HEK293 (cell line): Measurements from ENCODE around the gene NAV1.

Source experiments
- AEBP2 ChIP-seq: fragments of 450-650 bp; formaldehyde crosslinking; IDR thresholded peaks from 2 replicates; pipeline ENCODE4 v1.5.1; 2016; ENCODE audit warnings: missing biosample characterization, missing genetic modification characterization, borderline replicate concordance
- FEZF1 ChIP-seq: fragments of 450-650 bp; formaldehyde crosslinking; IDR thresholded peaks from 2 replicates; pipeline ENCODE4 v1.5.1; 2016; ENCODE audit warnings: missing biosample characterization, missing genetic modification characterization
- HIC1 ChIP-seq: fragments of 450-650 bp; formaldehyde crosslinking; IDR thresholded peaks from 2 replicates; pipeline ENCODE4 v1.5.1; 2016; ENCODE audit warnings: missing biosample characterization, missing genetic modification characterization
- KLF9 ChIP-seq: fragments of 450-650 bp; formaldehyde crosslinking; IDR thresholded peaks from 2 replicates; pipeline ENCODE4 v1.5.1; 2016; ENCODE audit warnings: missing biosample characterization, missing genetic modification characterization, low read depth
- PRDM2 ChIP-seq: fragments of 450-650 bp; formaldehyde crosslinking; IDR thresholded peaks from 2 replicates; pipeline ENCODE4 v1.5.1; 2016; ENCODE audit warnings: missing biosample characterization, missing genetic modification characterization, borderline replicate concordance
- SCRT1 ChIP-seq: fragments of 450-650 bp; formaldehyde crosslinking; IDR thresholded peaks from 2 replicates; pipeline ENCODE4 v1.5.1; 2016; ENCODE audit warnings: missing biosample characterization, missing genetic modification characterization, borderline replicate concordance
- SP7 ChIP-seq: fragments of 450-650 bp; formaldehyde crosslinking; IDR thresholded peaks from 2 replicates; pipeline ENCODE4 v1.5.1; 2016; ENCODE audit warnings: missing biosample characterization, missing genetic modification characterization
- ZBTB6 ChIP-seq: fragments of 450-650 bp; formaldehyde crosslinking; IDR thresholded peaks from 2 replicates; pipeline ENCODE4 v1.5.1; 2017; ENCODE audit warnings: missing biosample characterization, missing genetic modification characterization
- ZBTB8A ChIP-seq: fragments of 450-650 bp; formaldehyde crosslinking; IDR thresholded peaks from 2 replicates; pipeline ENCODE4 v1.5.1; 2016; ENCODE audit warnings: missing biosample characterization, missing genetic modification characterization
- ZNF133 ChIP-seq: fragments of 450-650 bp; formaldehyde crosslinking; IDR thresholded peaks from 2 replicates; pipeline ENCODE4 v1.5.1; 2016; ENCODE audit warnings: missing biosample characterization, missing genetic modification characterization
- ZNF157 ChIP-seq: fragments of 450-650 bp; formaldehyde crosslinking; IDR thresholded peaks from 2 replicates; pipeline ENCODE4 v1.5.1; 2016; ENCODE audit warnings: missing biosample characterization, missing genetic modification characterization
- ZNF16 ChIP-seq: fragments of 450-650 bp; formaldehyde crosslinking; IDR thresholded peaks from 2 replicates; pipeline ENCODE4 v1.5.1; 2016; ENCODE audit warnings: low read depth, missing biosample characterization, missing genetic modification characterization
- ZNF174 ChIP-seq: fragments of 450-650 bp; formaldehyde crosslinking; IDR thresholded peaks from 2 replicates; pipeline ENCODE4 v1.5.0; 2017; ENCODE audit warnings: missing biosample characterization, mild to moderate bottlenecking, missing genetic modification characterization
- ZNF175 ChIP-seq: fragments of 450-650 bp; formaldehyde crosslinking; IDR thresholded peaks from 2 replicates; pipeline ENCODE4 v1.5.1; 2016; ENCODE audit warnings: missing biosample characterization, missing genetic modification characterization
- ZNF335 ChIP-seq: fragments of 450-650 bp; formaldehyde crosslinking; conservative IDR thresholded peaks from 2 replicates; pipeline ENCODE4 v1.5.1; 2016; ENCODE audit warnings: missing biosample characterization, missing genetic modification characterization
- ZNF366 ChIP-seq: fragments of 450-650 bp; formaldehyde crosslinking; conservative IDR thresholded peaks from 2 replicates; pipeline ENCODE4 v1.5.1; 2016; ENCODE audit warnings: missing biosample characterization, missing genetic modification characterization
- ZNF449 ChIP-seq: fragments of 450-650 bp; formaldehyde crosslinking; IDR thresholded peaks from 2 replicates; pipeline ENCODE4 v1.5.1; 2017; ENCODE audit warnings: missing biosample characterization, mild to moderate bottlenecking, missing genetic modification characterization, moderate library complexity
- ZNF501 ChIP-seq: fragments of 450-650 bp; formaldehyde crosslinking; IDR thresholded peaks from 2 replicates; pipeline ENCODE4 v1.5.1; 2016; ENCODE audit warnings: missing biosample characterization, missing genetic modification characterization
- ZNF513 ChIP-seq: fragments of 450-650 bp; IDR thresholded peaks from 2 replicates; pipeline ENCODE4 v1.5.1; 2018; ENCODE audit warnings: missing biosample characterization, missing genetic modification characterization
- ZNF530 ChIP-seq: fragments of 450-650 bp; formaldehyde crosslinking; IDR thresholded peaks from 2 replicates; pipeline ENCODE4 v1.5.1; 2016; ENCODE audit warnings: low read depth, missing biosample characterization, missing genetic modification characterization
- ZNF548 ChIP-seq: fragments of 450-650 bp; formaldehyde crosslinking; IDR thresholded peaks from 2 replicates; pipeline ENCODE4 v1.5.1; 2016; ENCODE audit warnings: missing biosample characterization, missing genetic modification characterization
- ZNF558 ChIP-seq: fragments of 450-650 bp; formaldehyde crosslinking; IDR thresholded peaks from 2 replicates; pipeline ENCODE4 v1.5.1; 2016; ENCODE audit warnings: missing biosample characterization, missing genetic modification characterization
- ZNF600 ChIP-seq: fragments of 450-650 bp; formaldehyde crosslinking; IDR thresholded peaks from 2 replicates; pipeline ENCODE4 v1.5.1; 2016; ENCODE audit warnings: missing biosample characterization, missing genetic modification characterization
- ZNF677 ChIP-seq: fragments of 450-650 bp; IDR thresholded peaks from 2 replicates; pipeline ENCODE4 v1.5.0; 2018; ENCODE audit warnings: missing biosample characterization, mild to moderate bottlenecking, missing genetic modification characterization, moderate library complexity
- ZNF785 ChIP-seq: fragments of 450-650 bp; formaldehyde crosslinking; IDR thresholded peaks from 2 replicates; pipeline ENCODE4 v1.5.1; 2016; ENCODE audit warnings: missing biosample characterization, missing genetic modification characterization
- ZNF843 ChIP-seq: fragments of 450-650 bp; formaldehyde crosslinking; IDR thresholded peaks from 2 replicates; pipeline ENCODE4 v1.5.1; 2016; ENCODE audit warnings: missing biosample characterization, missing genetic modification characterization
- ZSCAN23 ChIP-seq: fragments of 450-650 bp; formaldehyde crosslinking; IDR thresholded peaks from 2 replicates; pipeline ENCODE4 v1.5.1; 2016; ENCODE audit warnings: missing biosample characterization, missing genetic modification characterization

Gene NAV1

GRCh38 chr1:201559679-201560162, 20.8 kb downstream of the NAV1 start (continued):
- TF ChIP-seq SCRT1 (tag by site-specific recombination) (no peak), ZNF16 (tag by site-specific recombination) (no peak), ZNF600 (tag by site-specific recombination) (0 out of 2 replicates have a peak, but pooled peaks have one; percentile 29), ZNF785 (tag by site-specific recombination) (no peak), KLF9 (tag by site-specific recombination) (peak; percentile 75; the same call in 1 of the 2 replicates), ZNF843 (no peak), ZBTB6 (tag by site-specific recombination) (no peak), ZNF530 (tag by site-specific recombination) (no peak), ZNF335 (no peak), SP7 (no peak; the same call in 1 of the 2 replicates), ZNF449 (tag by site-specific recombination) (no peak), ZNF366 (tag by site-specific recombination) (0 out of 2 replicates have a peak, but pooled peaks have one; percentile 24), ZNF157 (tag by site-specific recombination) (no peak), ZSCAN23 (tag by site-specific recombination) (no peak), ZNF677 (no peak), ZNF558 (tag by site-specific recombination) (no peak), ZBTB8A (tag by site-specific recombination) (no peak), FEZF1 (tag by site-specific recombination) (no peak), PRDM2 (tag by site-specific recombination) (no peak), ZNF133 (tag by site-specific recombination) (no peak), HIC1 (no peak), ZNF548 (tag by site-specific recombination) (no peak), ZNF175 (no peak), ZNF174 (no peak), AEBP2 (no peak), ZNF501 (tag by site-specific recombination) (peak; percentile 58; the same call in 1 of the 2 replicates), ZNF513 (peak; percentile 25; the same call in 1 of the 2 replicates)
